ENCODE data around the gene PNP.

DNA sequence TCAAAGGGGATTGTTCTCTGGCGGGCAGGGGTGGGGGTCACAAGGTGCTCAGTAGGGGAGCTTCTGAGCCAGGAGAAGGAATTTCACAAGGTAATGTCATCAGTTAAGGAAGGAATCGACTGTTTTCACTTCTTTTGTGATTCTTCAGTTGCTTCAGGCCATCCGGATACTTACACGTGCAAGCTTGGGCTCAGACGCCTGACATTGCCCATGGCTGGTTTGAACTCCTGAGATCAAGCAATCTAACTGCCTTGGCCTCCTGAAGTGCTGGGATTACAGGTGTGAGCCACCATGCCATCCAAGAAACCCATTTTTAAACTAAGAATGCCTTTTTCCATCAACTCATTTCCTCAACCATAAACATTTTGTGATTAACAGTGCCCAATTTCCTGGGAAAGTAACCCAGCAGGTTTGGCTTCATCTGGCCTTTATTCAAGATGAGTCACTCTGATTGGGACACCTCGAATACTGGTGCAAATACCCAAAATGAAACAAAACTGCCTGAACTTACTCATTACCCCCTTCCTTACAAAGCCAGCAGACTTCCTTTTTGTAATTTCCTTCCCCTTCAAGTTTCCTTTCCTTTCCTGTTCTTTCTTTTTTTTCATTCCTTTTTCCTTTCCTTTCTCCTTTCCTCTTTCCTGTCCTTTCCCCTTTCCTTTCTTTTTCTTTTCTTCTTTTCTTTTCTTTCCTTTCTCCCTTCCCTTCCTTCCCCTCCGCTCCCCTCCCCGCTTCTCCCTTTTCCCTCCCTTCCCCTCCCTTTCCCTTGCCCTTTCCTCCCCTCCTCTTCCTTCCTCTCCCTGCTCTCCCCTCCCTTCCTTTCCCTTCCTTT lies 25.9 kb downstream of the PNP start:
- TF ChIP-seq POLR2A (IDR thresholded peaks at IDR 0.05), result no peak
- no peak for TF ChIP-seq POLR2AphosphoS5 (IDR thresholded peaks at IDR 0.05)

All from stomach (tissue), 4 donors.